Trophoblast cell (in vitro differentiated cells and primary cell): Measurements from ENCODE around the gene FAM241A.

Experiments
- DNase-seq, 2 donors: peaks; one replicate each; pipeline ENCODE4 v3.0.0-alpha.2; 2016
- H2AFZ ChIP-seq: 2 replicates; pipeline ENCODE4 v1.6.1; 2013; ENCODE audit warnings: low read length, moderate library complexity, mild to moderate bottlenecking; ENCODE audit not compliant: insufficient read depth, poor library complexity
- H2AK5ac ChIP-seq: 2 replicates; pipeline ENCODE4 v1.6.1; 2013; ENCODE audit warnings: mild to moderate bottlenecking, low read length
- H2BK120ac ChIP-seq: 2 replicates; pipeline ENCODE4 v1.6.1; 2013; ENCODE audit warnings: low read length, mild to moderate bottlenecking, moderate library complexity; ENCODE audit not compliant: insufficient read depth, poor library complexity
- H2BK12ac ChIP-seq: 2 replicates; pipeline ENCODE4 v1.6.1; 2013; ENCODE audit warnings: mild to moderate bottlenecking, low read length, moderate library complexity
- H2BK5ac ChIP-seq: 2 replicates; pipeline ENCODE4 v1.6.1; 2013; ENCODE audit warnings: low read length, low read depth, moderate library complexity, mild to moderate bottlenecking; ENCODE audit not compliant: poor library complexity
- H3K14ac ChIP-seq: 2 replicates; pipeline ENCODE4 v1.6.1; 2013; ENCODE audit warnings: mild to moderate bottlenecking, low read length
- H3K18ac ChIP-seq: 2 replicates; pipeline ENCODE4 v1.6.1; 2013; ENCODE audit warnings: mild to moderate bottlenecking, low read length
- H3K23ac ChIP-seq: 2 replicates; pipeline ENCODE4 v1.6.1; 2013; ENCODE audit warnings: low read length
- H3K27ac ChIP-seq: 2 replicates; pipeline ENCODE4 v1.5.1; 2013; ENCODE audit warnings: low read depth, mild to moderate bottlenecking, inconsistent platforms, low read length, moderate library complexity
- H3K27me3 ChIP-seq: 2 replicates; pipeline ENCODE4 v1.6.1; 2013; ENCODE audit warnings: inconsistent platforms, mild to moderate bottlenecking, low read length, moderate library complexity; ENCODE audit not compliant: insufficient read depth
- H3K36me3 ChIP-seq, 2 experiments: 1 replicate in 1 of 2; 2 replicates in 1 of 2; pipeline ENCODE4 v1.6.1; 2013; ENCODE audit warnings: low read length in 2 of 2, mild to moderate bottlenecking in 2 of 2, moderate library complexity in 1 of 2; ENCODE audit not compliant: insufficient read depth in 2 of 2, control insufficient read depth in 1 of 2
- H3K4ac ChIP-seq: 2 replicates; pipeline ENCODE4 v1.6.1; 2013; ENCODE audit warnings: low read depth, mild to moderate bottlenecking, low read length, moderate library complexity
- H3K4me1 ChIP-seq, 2 experiments: 1 replicate in 1 of 2; 2 replicates in 1 of 2; pipeline ENCODE4 v1.6.1; 2013; ENCODE audit warnings: low read length in 2 of 2, mild to moderate bottlenecking in 2 of 2, moderate library complexity in 1 of 2; ENCODE audit not compliant: insufficient read depth in 2 of 2, control insufficient read depth in 1 of 2
- H3K4me2 ChIP-seq: 2 replicates; pipeline ENCODE4 v1.6.1; 2013; ENCODE audit warnings: inconsistent platforms, mild to moderate bottlenecking, low read length, moderate library complexity
- H3K4me3 ChIP-seq: 2 replicates; pipeline ENCODE4 v1.5.1; 2013; ENCODE audit warnings: mild to moderate bottlenecking, low read depth, low read length, inconsistent platforms
- H3K79me1 ChIP-seq: one replicate; pipeline ENCODE4 v1.6.1; 2013; ENCODE audit warnings: low read length
- H3K79me2 ChIP-seq: 2 replicates; pipeline ENCODE4 v1.6.1; 2013; ENCODE audit warnings: low read length, mild to moderate bottlenecking; ENCODE audit not compliant: control insufficient read depth, insufficient read depth, poor library complexity
- H3K9ac ChIP-seq: 2 replicates; pipeline ENCODE4 v1.6.1; 2013; ENCODE audit warnings: mild to moderate bottlenecking, low read length
- H3K9me3 ChIP-seq: 2 replicates; pipeline ENCODE4 v1.6.1; 2013; ENCODE audit warnings: low read depth, mild to moderate bottlenecking, control low read depth, inconsistent platforms, low read length; ENCODE audit not compliant: insufficient read depth
- H4K12ac ChIP-seq: 2 replicates; pipeline ENCODE4 v1.6.1; 2013; ENCODE audit warnings: low read depth, mild to moderate bottlenecking, low read length, moderate library complexity
- H4K8ac ChIP-seq: 2 replicates; pipeline ENCODE4 v1.6.1; 2013; ENCODE audit warnings: low read depth, mild to moderate bottlenecking, low read length, moderate library complexity
- H4K91ac ChIP-seq: one replicate; pipeline ENCODE4 v1.6.1; 2013; ENCODE audit warnings: low read depth, mild to moderate bottlenecking, low read length, moderate library complexity
- WGBS: extraction: QIAGEN DNeasy Blood & Tissue Kit; methylation state at CpG from one replicate; pipeline ENCODE4 v1.1.7; 2013; ENCODE audit warnings: missing lambda C conversion rate; ENCODE audit not compliant: insufficient read length, insufficient coverage; ENCODE audit errors: extremely low coverage; 5-methylcytosine and 5-hydroxymethylcytosine counted together

FAM241A gene

GRCh38 chr4:112118742-112119352, 26.4 kb upstream of the FAM241A start:
- Histone ChIP-seq H2BK5ac (no peak overlapping the region), H4K8ac (no peak overlapping the region), H2BK120ac (no peak overlapping the region), H4K12ac (no peak overlapping the region), H3K36me3 (no peaks in the 10 kb centered on the region), H3K18ac (no peak overlapping the region), H3K4me2 (no peak overlapping the region), H3K14ac (no peak overlapping the region), H2BK12ac (no peak overlapping the region), H3K9me3 (no peaks in the 10 kb centered on the region), H3K79me2 (no peaks in the 10 kb centered on the region), H3K27ac (no peak overlapping the region), H3K4me1 (no peaks in the 10 kb centered on the region), H3K4me3 (no peak overlapping the region), H3K9ac (no peak overlapping the region), H3K23ac (no peak overlapping the region), H2AK5ac (no peak overlapping the region), H2AFZ (no peak overlapping the region), H4K91ac (no peak overlapping the region), H3K27me3 (no peaks in the 10 kb centered on the region), H3K4ac (no peak overlapping the region), H3K79me1 (no peaks in the 10 kb centered on the region)
- no CpG with 5 or more reads among the region's 1 CpG for WGBS
- DNase-seq, result no peak

- Histone ChIP-seq H3K36me3 (no peaks in the 10 kb centered on the region), H2AFZ (no peak overlapping the region), H3K9me3 (no peaks in the 10 kb centered on the region), H3K4me2 (no peak overlapping the region), H3K4me3 (no peak overlapping the region), H3K18ac (no peak overlapping the region), H2BK120ac (no peak overlapping the region), H3K4ac (no peak overlapping the region), H4K8ac (no peak overlapping the region), H2AK5ac (no peak overlapping the region), H3K27me3 (no peaks in the 10 kb centered on the region), H2BK12ac (no peak overlapping the region), H2BK5ac (no peak overlapping the region), H3K9ac (no peak overlapping the region), H3K23ac (no peak overlapping the region), H3K27ac (no peak overlapping the region), H3K4me1 (no peaks in the 10 kb centered on the region), H3K79me1 (no peaks in the 10 kb centered on the region), H3K14ac (no peak overlapping the region), H4K12ac (no peak overlapping the region), H3K79me2 (no peaks in the 10 kb centered on the region), H4K91ac (no peak overlapping the region)
- no peak for DNase-seq
- WGBS, result no CpG with 5 or more reads among the region's 3 CpGs
Measured at GRCh38 chr4:112119353-112119783, 25.9 kb upstream of the FAM241A start.

DNA sequence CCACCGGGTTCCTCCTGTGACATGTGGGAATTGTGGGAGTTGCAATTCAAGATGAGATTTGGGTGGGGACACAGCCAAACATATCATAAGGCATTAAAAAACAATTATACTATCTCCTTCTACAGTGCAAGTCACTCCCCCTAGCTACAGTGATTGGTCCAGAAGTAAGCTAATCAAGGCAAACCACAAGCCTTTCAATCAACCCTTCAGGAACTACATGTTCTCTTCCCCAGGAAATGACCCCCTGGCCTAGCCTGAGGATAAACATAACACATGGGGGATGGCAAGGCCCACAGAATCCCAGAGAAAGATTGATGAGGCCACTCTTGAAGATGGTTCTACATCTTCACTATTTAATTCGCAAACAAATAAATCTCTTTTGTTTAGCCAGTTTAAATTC, 25.2 kb upstream of the FAM241A start:
- no peak overlapping the region for H3K23ac ChIP-seq
- H2AFZ ChIP-seq, result no peak overlapping the region
- no peaks in the 10 kb centered on the region for H3K9me3 ChIP-seq
- DNase-seq, result no peak
- H3K14ac ChIP-seq, result no peak overlapping the region
- H3K4me2 ChIP-seq, result no peak overlapping the region
- H3K4me1 ChIP-seq, result no peaks in the 10 kb centered on the region
- no peaks in the 10 kb centered on the region for H3K27me3 ChIP-seq
- H2AK5ac ChIP-seq, result no peak overlapping the region
- H3K4ac ChIP-seq, result no peak overlapping the region
- no peak overlapping the region for H4K8ac ChIP-seq
- no peak overlapping the region for H4K12ac ChIP-seq
- no peak overlapping the region for H3K27ac ChIP-seq
- no peak overlapping the region for H2BK5ac ChIP-seq
- no peak overlapping the region for H3K18ac ChIP-seq
- no peaks in the 10 kb centered on the region for H3K36me3 ChIP-seq
- 100% methylated on average over 1 of the region's 2 CpGs for WGBS
- no peak overlapping the region for H3K4me3 ChIP-seq
- H3K9ac ChIP-seq, result no peak overlapping the region
- no peak overlapping the region for H2BK120ac ChIP-seq
- H3K79me1 ChIP-seq, result no peaks in the 10 kb centered on the region
- H4K91ac ChIP-seq, result no peak overlapping the region
- H3K79me2 ChIP-seq, result no peaks in the 10 kb centered on the region
- H2BK12ac ChIP-seq, result no peak overlapping the region

DNA sequence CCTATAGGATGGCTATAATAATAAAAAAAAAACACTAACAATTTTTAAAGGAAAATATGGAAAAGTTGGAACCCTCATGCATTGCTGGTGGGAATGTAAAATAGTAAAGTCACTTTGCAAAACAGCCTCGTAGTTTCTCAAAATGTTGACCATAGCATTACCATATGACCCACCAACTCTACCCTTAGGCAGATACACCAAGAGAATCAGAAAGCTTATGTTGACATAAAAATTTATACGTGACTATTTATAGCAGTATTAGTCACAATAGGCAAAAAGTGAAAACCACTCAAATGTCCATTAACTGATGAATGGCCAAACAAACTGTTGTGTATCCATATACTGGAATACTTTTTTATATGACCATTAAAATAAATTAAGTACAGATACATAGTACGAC, 19.8 kb upstream of the FAM241A start:
- Histone ChIP-seq H3K23ac (no peak overlapping the region), H3K27ac (no peak overlapping the region), H3K79me1 (no peaks in the 10 kb centered on the region), H3K4me1 (no peaks in the 10 kb centered on the region), H3K4ac (no peak overlapping the region), H3K9me3 (no peaks in the 10 kb centered on the region), H4K8ac (no peak overlapping the region), H3K4me3 (no peak overlapping the region), H2BK120ac (no peak overlapping the region), H3K4me2 (no peak overlapping the region), H3K27me3 (no peaks in the 10 kb centered on the region), H3K18ac (no peak overlapping the region), H3K9ac (no peak overlapping the region), H2BK12ac (no peak overlapping the region), H3K36me3 (no peaks in the 10 kb centered on the region), H3K14ac (no peak overlapping the region), H3K79me2 (no peaks in the 10 kb centered on the region), H4K12ac (no peak overlapping the region), H2BK5ac (no peak overlapping the region), H2AK5ac (no peak overlapping the region), H4K91ac (no peak overlapping the region), H2AFZ (no peak overlapping the region)
- WGBS, result no CpG with 5 or more reads among the region's 3 CpGs
- DNase-seq, result no peak
